GM23338 (cell line): ENCODE measurements around the gene CCDC106. TPM values are rescaled to one million over a fixed set of nuclear protein-coding genes. Genes with fewer than 3 reads are reported as not detected.

Experiments
- ATAC-seq: fragments of 200-7000 bp; cut with Tn5 transposase; 3 replicates; pipeline ENCODE4 v1.9.1; 2020
- DNase-seq: peaks from one replicate; pipeline ENCODE4 v3.0.0-alpha.2; 2015; ENCODE audit warnings: low spot score
- H2AFZ ChIP-seq: fragments of 200-600 bp; sonication (generic); 2 replicates; pipeline ENCODE4 v1.8.0; 2016; ENCODE audit warnings: antibody characterized with exemption, mild to moderate bottlenecking, moderate library complexity
- H3F3A ChIP-seq: fragments of 200-600 bp; sonication (generic); replicated peaks from 2 replicates; pipeline ENCODE4 v1.8.0; 2017; ENCODE audit warnings: antibody characterized with exemption, mixed run types, low read depth
- H3K27ac ChIP-seq: fragments of 200-600 bp; sonication (generic); 2 replicates; pipeline ENCODE4 v1.6.1; 2016; ENCODE audit warnings: low read depth
- H3K27me3 ChIP-seq: fragments of 200-600 bp; sonication (generic); 2 replicates; pipeline ENCODE4 v1.8.0; 2016; ENCODE audit warnings: mild to moderate bottlenecking, mixed run types, moderate library complexity; ENCODE audit not compliant: insufficient read depth
- H3K36me3 ChIP-seq: fragments of 200-600 bp; sonication (generic); 2 replicates; pipeline ENCODE4 v1.8.0; 2016; ENCODE audit warnings: mild to moderate bottlenecking; ENCODE audit not compliant: insufficient read depth
- H3K4me1 ChIP-seq: fragments of 200-600 bp; sonication (generic); 2 replicates; pipeline ENCODE4 v1.8.0; 2016; ENCODE audit warnings: mild to moderate bottlenecking, moderate library complexity; ENCODE audit not compliant: insufficient read depth
- H3K4me2 ChIP-seq: fragments of 200-600 bp; sonication (generic); 2 replicates; pipeline ENCODE4 v1.7.1; 2017; ENCODE audit warnings: mixed run types
- H3K4me3 ChIP-seq: fragments of 200-600 bp; sonication (generic); 2 replicates; pipeline ENCODE4 v1.6.1; 2016; ENCODE audit warnings: mixed run types
- H3K79me2 ChIP-seq: fragments of 200-600 bp; sonication (generic); replicated peaks from 2 replicates; pipeline ENCODE4 v1.8.0; 2017; ENCODE audit warnings: mild to moderate bottlenecking; ENCODE audit not compliant: insufficient read depth
- H3K9me2 ChIP-seq: fragments of 200-600 bp; sonication (generic); 2 replicates; pipeline ENCODE4 v1.8.0; 2017; ENCODE audit not compliant: insufficient read depth
- H4K20me1 ChIP-seq: fragments of 200-600 bp; sonication (generic); replicated peaks from 2 replicates; pipeline ENCODE4 v1.8.0; 2017; ENCODE audit warnings: mild to moderate bottlenecking; ENCODE audit not compliant: insufficient read depth
- H3K27ac Mint-ChIP-seq: 2 replicates; pipeline ENCODE4 v1.8.0; 2020; ENCODE audit warnings: inconsistent platforms, mild to moderate bottlenecking, moderate library complexity, mixed read lengths
- H3K27me3 Mint-ChIP-seq: 3 replicates; pipeline ENCODE4 v1.8.0; 2022; ENCODE audit warnings: low read depth, mild to moderate bottlenecking, moderate library complexity, mixed read lengths, inconsistent platforms; ENCODE audit not compliant: insufficient read depth, poor library complexity
- H3K36me3 Mint-ChIP-seq: 3 replicates; pipeline ENCODE4 v1.8.0; 2021; ENCODE audit warnings: low read depth, mild to moderate bottlenecking, inconsistent platforms, moderate library complexity, mixed read lengths
- H3K4me1 Mint-ChIP-seq: 3 replicates; pipeline ENCODE4 v1.8.0; 2020; ENCODE audit warnings: mild to moderate bottlenecking, inconsistent platforms, mixed read lengths
- H3K4me3 Mint-ChIP-seq: 3 replicates; pipeline ENCODE4 v1.8.0; 2021; ENCODE audit warnings: moderate library complexity, mild to moderate bottlenecking, inconsistent platforms, mixed read lengths
- H3K9me3 Mint-ChIP-seq: 3 replicates; pipeline ENCODE4 v1.8.0; 2020; ENCODE audit warnings: moderate library complexity, mild to moderate bottlenecking, inconsistent platforms, mixed read lengths
- CREB1 ChIP-seq: fragments of 250-450 bp; sonication (Bioruptor Pico); IDR thresholded peaks from 2 replicates; pipeline ENCODE4 v1.5.0; 2020; ENCODE audit warnings: low read depth, mild to moderate bottlenecking, moderate library complexity
- CTCF ChIP-seq, 2 experiments: fragments of 200-600 bp in 1 of 2; sonication (generic) in 1 of 2; conservative IDR thresholded peaks; 2 replicates each; pipeline versions ENCODE4 v1.5.1 to v1.6.1; 2016 to 2017; ENCODE audit warnings: antibody characterized with exemption in 2 of 2, low read depth in 2 of 2, mild to moderate bottlenecking in 2 of 2, moderate library complexity in 1 of 2
- ETS1 ChIP-seq: IDR thresholded peaks from 2 replicates; pipeline ENCODE4 v1.6.1; 2016; ENCODE audit warnings: antibody characterized with exemption
- EZH2 ChIP-seq: fragments of 200-600 bp; sonication (generic); IDR thresholded peaks from one replicate; pipeline ENCODE4 v1.8.0; 2017; ENCODE audit warnings: antibody characterized with exemption, mild to moderate bottlenecking, low read depth; ENCODE audit not compliant: unreplicated experiment
- EZH2phosphoT487 ChIP-seq: fragments of 200-600 bp; sonication (generic); IDR thresholded peaks from one replicate; pipeline ENCODE4 v1.8.1; 2018; ENCODE audit warnings: antibody characterized with exemption; ENCODE audit not compliant: unreplicated experiment
- JUNB ChIP-seq: IDR thresholded peaks from one replicate; pipeline ENCODE4 v1.6.1; 2016; ENCODE audit warnings: antibody characterized with exemption; ENCODE audit not compliant: unreplicated experiment
- NANOG ChIP-seq: IDR thresholded peaks from 2 replicates; pipeline ENCODE4 v1.6.1; 2016; ENCODE audit warnings: antibody characterized with exemption, borderline replicate concordance
- POLR2AphosphoS5 ChIP-seq: IDR thresholded peaks from 2 replicates; pipeline ENCODE4 v1.6.1; 2016; ENCODE audit warnings: antibody characterized with exemption, low read depth
- REST ChIP-seq: IDR thresholded peaks from one replicate; pipeline ENCODE4 v1.6.1; 2018; ENCODE audit warnings: antibody characterized with exemption; ENCODE audit not compliant: unreplicated experiment
- STAT1 ChIP-seq: IDR thresholded peaks from one replicate; pipeline ENCODE4 v1.6.1; 2016; ENCODE audit warnings: antibody characterized with exemption; ENCODE audit not compliant: unreplicated experiment
- ZNF114 ChIP-seq: fragments of 250-450 bp; sonication (Bioruptor Pico); IDR thresholded peaks from 2 replicates; pipeline ENCODE4 v1.5.0; 2020; ENCODE audit warnings: mild to moderate bottlenecking, moderate library complexity
- ZNF331 ChIP-seq: fragments of 250-450 bp; sonication (Bioruptor Pico); IDR thresholded peaks from 2 replicates; pipeline ENCODE4 v1.5.0; 2020; ENCODE audit warnings: low read depth, mild to moderate bottlenecking, moderate library complexity
- ZNF462 ChIP-seq: fragments of 250-450 bp; sonication (Bioruptor Pico); IDR thresholded peaks from 2 replicates; pipeline ENCODE4 v1.5.0; 2020; ENCODE audit warnings: mild to moderate bottlenecking, moderate library complexity
- polyA plus RNA-seq: library from polyadenylated mRNA; unstranded; fragments of >200 nt; fragmentation: Nextera tagmentation; extraction: Ambion mirVana; gene quantifications from 2 replicates; pipeline ENCODE4 v1.2.1, GENCODE V29; 2016
- total RNA-seq: library from RNA; depleted of rRNA; stranded (reverse); fragments of >200 nt; shearing (Covaris generic); gene quantifications from 2 replicates; pipeline ENCODE4 v1.2.3, GENCODE V29; 2014

Gene CCDC106
- total and polyA plus RNA-seq, 2 experiments from 2014 or later: 12.0 to 17.6 TPM

- Mint-ChIP-seq H3K4me3 (peak overlapping the region; percentile 54; the same call in 1 of the 3 replicates), H3K9me3 (peaks cover 6% of the 10 kb centered on the region), H3K27ac (peak overlapping the region; percentile 87), H3K27me3 (peaks cover 43% of the 10 kb centered on the region), H3K4me1 (peaks cover 40% of the 10 kb centered on the region), H3K36me3 (peaks cover 13% of the 10 kb centered on the region)
- TF ChIP-seq ZNF331 (CRISPR knock-in tag): no peak
- TF ChIP-seq ZNF114: no peak
- TF ChIP-seq JUNB: no peak
- no peak for TF ChIP-seq NANOG
- no peak for TF ChIP-seq POLR2AphosphoS5
- no peak for TF ChIP-seq ETS1
- TF ChIP-seq STAT1: no peak
- TF ChIP-seq REST: no peak
- TF ChIP-seq EZH2: no peak
- TF ChIP-seq CREB1 (CRISPR knock-in tag): no peak
- TF ChIP-seq CTCF (conservative IDR thresholded peaks at IDR 0.05; ENCODE audit: low read depth in 2 of 2): no peak
- TF ChIP-seq EZH2phosphoT487: no peak
- TF ChIP-seq ZNF462: no peak
- DNase-seq (no peak), ATAC-seq (no peak)
- Histone ChIP-seq H3K9me2 (no peaks in the 10 kb centered on the region), H3F3A (peaks cover 22% of the 10 kb centered on the region), H2AFZ (no peak overlapping the region), H3K36me3 (no peaks in the 10 kb centered on the region), H3K27ac (peak overlapping the region; percentile 61; the same call in 1 of the 2 replicates), H3K4me2 (0 out of 2 replicates have a peak overlapping the region, but pooled peaks have one; percentile 45), H3K4me3 (no peak overlapping the region), H3K27me3 (no peaks in the 10 kb centered on the region), H3K79me2 (peaks cover 14% of the 10 kb centered on the region), H3K4me1 (peaks cover 22% of the 10 kb centered on the region), H4K20me1 (peaks cover 4% of the 10 kb centered on the region)
Observed at GRCh38 chr19:55603115-55603514, 44.9 kb upstream of the CCDC106 start.
